CD4-positive, alpha-beta T cell treated with Interleukin-6 for 4 hours (primary cell): ENCODE measurements around the gene SYNJ2.
"Not testable (repeated sequence)": the region's sequence is repeated elsewhere in the genome, so short reads cannot be mapped to it uniquely, and the experiment has no call there.

Experiments
- DNase-seq: peaks from one replicate; pipeline ENCODE4 v3.0.0-alpha.2; 2020; ENCODE audit warnings: mixed read lengths

SYNJ2 gene

GRCh38 chr6:157981395-157982101, at the start of gene SYNJ2:
TSS of gene SYNJ2 (plus strand) at chr6:157981863. CDS start at chr6:157981962, 99 bp downstream.
- peak; percentile 90 for DNase-seq

GRCh38 chr6:157935786-157936185, 45.9 kb upstream of the SYNJ2 start:
- DNase-seq = no peak

GRCh38 chr6:157937318-157937717, 44.3 kb upstream of the SYNJ2 start:
- no peak for DNase-seq

GRCh38 chr6:157937916-157938315, 43.7 kb upstream of the SYNJ2 start:
- DNase-seq = no peak

- DNase-seq = not testable (repeated sequence)
Observed at GRCh38 chr6:157940375-157941036, 41.2 kb upstream of the SYNJ2 start.

GRCh38 chr6:157941101-157941863, 40.4 kb upstream of the SYNJ2 start:
- DNase-seq = no peak

GRCh38 chr6:157942351-157942750, 39.3 kb upstream of the SYNJ2 start:
- DNase-seq = no peak

GRCh38 chr6:157943249-157943963, 38.3 kb upstream of the SYNJ2 start:
- no peak for DNase-seq

GRCh38 chr6:157943964-157944283, 37.7 kb upstream of the SYNJ2 start:
- no peak for DNase-seq

- DNase-seq = no peak
Observed at GRCh38 chr6:157944983-157945931, 36.4 kb upstream of the SYNJ2 start.

- no peak for DNase-seq
Observed at GRCh38 chr6:157946053-157946617, 35.5 kb upstream of the SYNJ2 start.

- DNase-seq = no peak
Observed at GRCh38 chr6:157946865-157947532, 34.7 kb upstream of the SYNJ2 start.

GRCh38 chr6:157950899-157951298, 30.8 kb upstream of the SYNJ2 start:
- DNase-seq = not testable (repeated sequence)

- no peak for DNase-seq
Observed at GRCh38 chr6:157951828-157952227, 29.8 kb upstream of the SYNJ2 start.

GRCh38 chr6:157952861-157953351, 28.8 kb upstream of the SYNJ2 start:
- no peak for DNase-seq

GRCh38 chr6:157953580-157954091, 28.0 kb upstream of the SYNJ2 start:
- no peak for DNase-seq

- no peak for DNase-seq
Observed at GRCh38 chr6:157954150-157955117, 27.2 kb upstream of the SYNJ2 start.

- DNase-seq = no peak
Observed at GRCh38 chr6:157955675-157956074, 26.0 kb upstream of the SYNJ2 start.

- no peak for DNase-seq
Observed at GRCh38 chr6:157956171-157956730, 25.4 kb upstream of the SYNJ2 start.
